ENCODE data around the gene UFD1. TPM values are rescaled to one million over a fixed set of nuclear protein-coding genes. Genes with fewer than 3 reads are reported as not detected.

UFD1 gene
- total RNA-seq, 1 donor from 2014 or later, result 48.0 TPM

GRCh38 chr22:19463491-19464469, 15.2 kb downstream of the UFD1 start:
- H3K36me3 Mint-ChIP-seq (ENCODE audit: unreplicated experiment), result no peaks in the 10 kb centered on the region
- peaks cover 13% of the 10 kb centered on the region for H3K4me1 Mint-ChIP-seq (ENCODE audit: low read depth, unreplicated experiment)
- peak overlapping the region; percentile 91 for H3K27ac Mint-ChIP-seq (ENCODE audit: unreplicated experiment)
- peak overlapping the region; percentile 60 for H3K4me3 Mint-ChIP-seq (ENCODE audit: unreplicated experiment)
- TF ChIP-seq CTCF (IDR thresholded peaks at IDR 0.05; ENCODE audit: partially characterized antibody, unreplicated experiment), result no peak
- peaks cover 8% of the 10 kb centered on the region for H3K27me3 Mint-ChIP-seq (ENCODE audit: unreplicated experiment)
- peak; percentile 86 for DNase-seq
- peaks cover 2% of the 10 kb centered on the region for H3K9me3 Mint-ChIP-seq (ENCODE audit: unreplicated experiment)

GRCh38 chr22:19463008-19463407, 16.0 kb downstream of the UFD1 start:
- H3K4me3 Mint-ChIP-seq (ENCODE audit: unreplicated experiment), result peak overlapping the region; percentile 59
- peaks cover 8% of the 10 kb centered on the region for H3K27me3 Mint-ChIP-seq (ENCODE audit: unreplicated experiment)
- peak overlapping the region; percentile 91 for H3K27ac Mint-ChIP-seq (ENCODE audit: unreplicated experiment)
- no peak for DNase-seq
- H3K4me1 Mint-ChIP-seq (ENCODE audit: low read depth, unreplicated experiment), result peaks cover 13% of the 10 kb centered on the region
- TF ChIP-seq CTCF (IDR thresholded peaks at IDR 0.05; ENCODE audit: partially characterized antibody, unreplicated experiment), result no peak
- H3K9me3 Mint-ChIP-seq (ENCODE audit: unreplicated experiment), result peaks cover 2% of the 10 kb centered on the region
- H3K36me3 Mint-ChIP-seq (ENCODE audit: unreplicated experiment), result no peaks in the 10 kb centered on the region

GRCh38 chr22:19461506-19461905, 17.5 kb downstream of the UFD1 start:
- Mint-ChIP-seq H3K36me3 (ENCODE audit: unreplicated experiment) (no peaks in the 10 kb centered on the region), H3K27me3 (ENCODE audit: unreplicated experiment) (peaks cover 5% of the 10 kb centered on the region), H3K4me1 (ENCODE audit: low read depth, unreplicated experiment) (peaks cover 13% of the 10 kb centered on the region), H3K4me3 (ENCODE audit: unreplicated experiment) (no peak overlapping the region), H3K27ac (ENCODE audit: unreplicated experiment) (no peak overlapping the region), H3K9me3 (ENCODE audit: unreplicated experiment) (peaks cover 2% of the 10 kb centered on the region)
- no peak for TF ChIP-seq CTCF (IDR thresholded peaks at IDR 0.05; ENCODE audit: partially characterized antibody, unreplicated experiment)
- DNase-seq, result no peak

DNA sequence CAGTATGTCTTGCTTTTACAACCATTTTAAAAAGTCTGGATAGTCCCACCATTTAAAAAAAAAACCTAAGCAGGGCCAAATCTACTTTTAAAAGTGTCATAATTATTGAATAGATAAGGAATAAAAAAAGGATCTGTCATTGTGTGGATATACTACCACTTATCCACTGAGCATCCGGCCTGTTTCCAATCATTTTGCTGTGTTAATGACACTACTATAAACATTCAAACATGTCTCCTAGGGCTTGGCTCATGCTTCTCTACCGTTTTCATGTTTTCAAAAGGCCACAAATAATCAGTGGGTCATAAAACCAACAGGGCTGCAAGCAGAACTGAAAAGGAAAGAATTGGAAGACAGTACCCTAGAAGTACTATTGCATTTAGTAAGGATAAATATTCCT, 19.0 kb downstream of the UFD1 start:
- peaks cover 5% of the 10 kb centered on the region for H3K9me3 Mint-ChIP-seq (ENCODE audit: unreplicated experiment)
- no peak for TF ChIP-seq CTCF (IDR thresholded peaks at IDR 0.05; ENCODE audit: partially characterized antibody, unreplicated experiment)
- no peaks in the 10 kb centered on the region for H3K36me3 Mint-ChIP-seq (ENCODE audit: unreplicated experiment)
- no peak overlapping the region for H3K27ac Mint-ChIP-seq (ENCODE audit: unreplicated experiment)
- peaks cover 13% of the 10 kb centered on the region for H3K4me1 Mint-ChIP-seq (ENCODE audit: low read depth, unreplicated experiment)
- H3K4me3 Mint-ChIP-seq (ENCODE audit: unreplicated experiment), result no peak overlapping the region
- no peak for DNase-seq
- no peaks in the 10 kb centered on the region for H3K27me3 Mint-ChIP-seq (ENCODE audit: unreplicated experiment)

- no peak for DNase-seq
- H3K36me3 Mint-ChIP-seq (ENCODE audit: unreplicated experiment), result no peaks in the 10 kb centered on the region
- H3K27me3 Mint-ChIP-seq (ENCODE audit: unreplicated experiment), result no peaks in the 10 kb centered on the region
- H3K4me3 Mint-ChIP-seq (ENCODE audit: unreplicated experiment), result no peak overlapping the region
- TF ChIP-seq CTCF (IDR thresholded peaks at IDR 0.05; ENCODE audit: partially characterized antibody, unreplicated experiment), result no peak
- no peak overlapping the region for H3K27ac Mint-ChIP-seq (ENCODE audit: unreplicated experiment)
- peaks cover 3% of the 10 kb centered on the region for H3K9me3 Mint-ChIP-seq (ENCODE audit: unreplicated experiment)
- peaks cover 3% of the 10 kb centered on the region for H3K4me1 Mint-ChIP-seq (ENCODE audit: low read depth, unreplicated experiment)
Observed at GRCh38 chr22:19457828-19458428, 21.1 kb downstream of the UFD1 start.

Measured in glutamatergic neuron (in vitro differentiated cells).